ENCODE data around the gene NYNRIN. TPM values are rescaled to one million over a fixed set of nuclear protein-coding genes. Genes with fewer than 3 reads are reported as not detected.

The NYNRIN gene
- total RNA-seq, 1 donor: 14.1 TPM

DNA sequence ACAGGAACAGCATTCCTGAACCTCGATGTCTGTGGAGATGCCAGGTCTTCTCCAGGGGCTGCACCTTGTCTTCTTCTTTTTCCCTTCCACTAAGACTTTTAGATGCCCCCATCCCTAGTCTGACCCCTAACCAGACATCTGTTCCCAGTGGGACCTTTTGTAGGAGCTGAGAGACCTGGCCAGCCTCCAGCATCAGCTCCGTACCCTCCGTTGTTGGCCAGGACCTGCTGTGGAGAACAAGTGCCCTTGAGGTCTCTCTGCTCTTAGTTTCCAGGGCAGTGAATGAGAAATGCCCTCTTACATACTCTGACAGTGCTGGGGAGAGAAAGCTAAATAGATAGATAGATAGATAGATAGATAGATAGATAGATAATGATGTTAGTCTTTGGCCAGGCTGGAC, 60.5 kb downstream of the NYNRIN start:
- H3K4me3 ChIP-seq (ENCODE audit: low read depth, low read length): no peak overlapping the region
- DNase-seq (ENCODE audit: low read depth): no peak
- TF ChIP-seq, protein P1, sequence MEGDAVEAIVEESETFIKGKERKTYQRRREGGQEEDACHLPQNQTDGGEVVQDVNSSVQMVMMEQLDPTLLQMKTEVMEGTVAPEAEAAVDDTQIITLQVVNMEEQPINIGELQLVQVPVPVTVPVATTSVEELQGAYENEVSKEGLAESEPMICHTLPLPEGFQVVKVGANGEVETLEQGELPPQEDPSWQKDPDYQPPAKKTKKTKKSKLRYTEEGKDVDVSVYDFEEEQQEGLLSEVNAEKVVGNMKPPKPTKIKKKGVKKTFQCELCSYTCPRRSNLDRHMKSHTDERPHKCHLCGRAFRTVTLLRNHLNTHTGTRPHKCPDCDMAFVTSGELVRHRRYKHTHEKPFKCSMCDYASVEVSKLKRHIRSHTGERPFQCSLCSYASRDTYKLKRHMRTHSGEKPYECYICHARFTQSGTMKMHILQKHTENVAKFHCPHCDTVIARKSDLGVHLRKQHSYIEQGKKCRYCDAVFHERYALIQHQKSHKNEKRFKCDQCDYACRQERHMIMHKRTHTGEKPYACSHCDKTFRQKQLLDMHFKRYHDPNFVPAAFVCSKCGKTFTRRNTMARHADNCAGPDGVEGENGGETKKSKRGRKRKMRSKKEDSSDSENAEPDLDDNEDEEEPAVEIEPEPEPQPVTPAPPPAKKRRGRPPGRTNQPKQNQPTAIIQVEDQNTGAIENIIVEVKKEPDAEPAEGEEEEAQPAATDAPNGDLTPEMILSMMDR (IDR thresholded peaks at IDR 0.05; ENCODE audit: insufficient read depth, low read length): no peak

DNA sequence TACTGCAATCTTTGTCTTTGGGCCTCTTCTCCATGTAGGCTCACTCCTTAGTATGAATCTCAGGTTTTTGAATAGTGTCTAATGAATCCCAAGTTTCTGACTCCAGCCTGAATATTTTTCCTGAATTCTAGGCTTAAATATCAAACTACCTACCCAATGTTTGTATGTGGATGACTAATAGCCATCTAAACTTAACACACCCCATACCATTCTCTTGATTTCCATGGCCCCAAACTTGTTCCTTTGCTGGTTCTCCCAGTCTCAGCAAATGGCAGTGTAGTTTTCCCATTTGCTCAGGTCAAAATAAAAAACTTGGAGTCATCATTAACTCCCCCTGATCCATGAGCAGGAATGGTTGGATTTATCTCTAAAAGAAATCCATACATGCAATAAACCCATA, 62.5 kb downstream of the NYNRIN start:
- TF ChIP-seq, protein P1 (IDR thresholded peaks at IDR 0.05; ENCODE audit: insufficient read depth, low read length): no peak
- no peak overlapping the region for H3K4me3 ChIP-seq (ENCODE audit: low read depth, low read length)
- DNase-seq (ENCODE audit: low read depth): no peak

DNA sequence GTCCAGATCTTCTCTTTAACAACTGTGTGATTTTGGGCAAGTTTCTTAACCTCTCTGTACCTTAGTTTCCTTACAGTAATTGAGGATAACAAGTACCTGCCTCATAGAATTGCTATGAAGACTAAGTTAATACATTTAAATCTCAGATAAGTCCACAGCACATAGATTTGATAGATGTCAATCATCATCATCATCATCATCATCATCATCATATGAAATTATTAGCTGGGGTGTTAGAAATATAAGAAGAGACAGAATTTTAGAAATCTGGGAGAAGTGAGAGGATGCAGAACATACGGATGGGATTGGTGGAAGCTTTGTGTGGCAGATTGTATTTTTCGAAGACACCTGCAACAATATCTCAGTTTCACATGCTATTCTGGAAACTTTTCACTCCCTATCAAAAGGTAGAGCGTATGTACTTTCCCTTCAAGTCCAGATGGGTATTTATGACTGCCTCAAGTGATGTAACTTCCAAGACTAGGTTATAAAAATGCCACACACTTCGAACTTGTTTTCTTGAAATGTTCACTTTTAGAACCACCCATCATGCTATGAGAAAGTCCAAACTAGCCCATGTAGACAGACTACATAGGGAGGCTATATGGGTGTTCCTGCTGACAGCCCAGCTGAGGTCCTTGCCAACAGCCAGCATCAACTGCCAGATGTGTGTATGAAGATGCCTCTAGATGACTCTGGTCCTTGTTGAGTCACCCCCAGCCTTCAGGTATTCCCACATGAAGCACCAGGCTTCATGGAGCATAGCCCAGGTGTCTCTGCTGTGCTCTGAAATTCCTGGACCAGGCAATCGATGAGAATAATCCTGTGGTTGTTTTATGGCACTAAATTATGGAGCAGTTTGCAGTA, 64.4 kb downstream of the NYNRIN start:
- DNase-seq (ENCODE audit: low read depth): no peak
- no peak overlapping the region for H3K4me3 ChIP-seq (ENCODE audit: low read depth, low read length)
- TF ChIP-seq, protein P1 (IDR thresholded peaks at IDR 0.05; ENCODE audit: insufficient read depth, low read length): no peak

DNA sequence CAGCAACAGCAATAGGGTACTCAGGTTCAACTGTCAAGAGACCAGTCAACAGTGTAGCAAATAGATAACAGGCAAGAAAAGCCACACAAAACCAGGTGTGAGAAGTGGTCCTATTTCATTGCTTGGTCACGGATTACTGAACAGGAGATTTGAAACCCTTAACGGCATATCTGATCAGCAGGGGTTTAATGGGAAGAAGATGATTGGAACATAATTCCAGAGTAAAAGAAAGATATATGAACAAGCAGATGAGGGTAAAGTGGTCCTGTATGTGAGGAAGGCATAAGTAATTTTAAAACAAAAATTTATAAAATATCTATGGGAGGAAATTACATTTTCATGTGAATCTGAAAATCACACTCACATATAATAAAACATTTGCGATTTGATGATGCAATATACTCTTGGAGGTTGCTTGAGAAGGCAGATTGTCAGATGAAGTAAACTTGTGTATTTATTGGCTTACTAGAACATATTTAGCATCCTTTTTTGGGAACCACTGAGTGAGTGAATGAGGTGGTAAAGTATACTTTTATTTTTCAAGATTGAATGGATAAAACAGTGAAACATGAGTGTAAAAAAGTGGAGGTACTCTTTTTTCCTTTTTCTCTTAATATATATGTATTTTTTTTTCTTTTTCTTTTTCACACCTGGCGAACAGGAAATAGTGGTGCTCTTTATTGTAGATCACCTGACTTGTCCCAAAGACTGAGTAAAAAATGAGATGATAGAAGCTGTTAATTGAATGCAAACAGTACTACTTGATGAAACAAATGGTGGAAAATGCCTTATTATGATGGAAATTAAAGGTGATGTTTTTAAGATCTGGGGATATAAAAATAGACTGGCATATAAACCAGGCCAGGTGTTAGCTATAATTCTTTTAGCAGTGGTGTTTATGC, 65.3 kb downstream of the NYNRIN start:
- TF ChIP-seq, protein P1 (IDR thresholded peaks at IDR 0.05; ENCODE audit: insufficient read depth, low read length): no peak
- no peak overlapping the region for H3K4me3 ChIP-seq (ENCODE audit: low read depth, low read length)
- no peak for DNase-seq (ENCODE audit: low read depth)

DNA sequence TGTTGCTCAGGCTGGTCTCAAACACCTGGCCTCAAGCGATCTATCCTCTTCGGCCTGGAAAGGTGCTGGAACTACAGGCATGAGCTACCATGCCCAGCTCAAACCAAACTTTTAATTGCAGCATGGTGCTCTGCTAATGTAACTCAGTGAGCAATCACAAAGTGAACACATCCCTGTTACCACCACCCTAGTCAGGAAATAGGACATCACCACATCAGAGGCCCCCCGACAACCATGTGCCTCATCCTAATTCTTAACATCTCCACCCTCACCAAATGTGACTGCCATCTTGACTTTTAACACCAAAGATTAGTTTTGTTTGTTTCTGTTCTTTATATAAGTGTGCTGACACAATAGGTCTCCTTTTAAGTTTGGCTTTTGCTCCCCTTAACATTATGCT, 66.6 kb downstream of the NYNRIN start:
- H3K4me3 ChIP-seq (ENCODE audit: low read depth, low read length): no peak overlapping the region
- no peak for DNase-seq (ENCODE audit: low read depth)
- TF ChIP-seq, protein P1 (IDR thresholded peaks at IDR 0.05; ENCODE audit: insufficient read depth, low read length): no peak

DNA sequence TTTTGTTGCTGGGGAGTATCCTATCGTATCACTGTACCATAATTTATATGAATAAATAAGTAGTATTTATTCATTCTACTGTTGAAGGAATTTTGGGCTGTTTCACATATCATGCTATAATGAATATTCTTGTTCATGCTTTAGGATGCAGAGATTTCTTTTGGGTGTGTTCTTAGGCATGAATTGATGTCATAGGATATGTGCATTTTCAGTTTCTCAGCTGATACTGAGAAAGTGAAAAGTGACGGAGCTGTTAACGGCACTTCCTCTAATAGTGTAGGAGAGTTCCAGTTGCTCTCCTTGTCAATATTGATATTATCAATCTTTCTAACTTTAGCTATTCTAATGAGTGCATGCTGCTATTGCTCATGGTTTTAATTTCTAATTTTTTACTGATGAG, 67.0 kb downstream of the NYNRIN start:
- no peak overlapping the region for H3K4me3 ChIP-seq (ENCODE audit: low read depth, low read length)
- no peak for DNase-seq (ENCODE audit: low read depth)
- TF ChIP-seq, protein P1 (IDR thresholded peaks at IDR 0.05; ENCODE audit: insufficient read depth, low read length): no peak

Small RNA genes within 50 kb of the gene (small RNA-seq; reads per million reads assigned to genes)
- gene RF00026: not detected

Other genes with a start within 250 kb of the NYNRIN start
- 43.8 and 63.1 TPM in 2 replicates for gene IRF9, start 237.7 kb upstream of the NYNRIN start, total RNA-seq (ENCODE audit: low replicate concordance)
- 1.9 and 4.2 TPM in 2 replicates for gene REC8, start 226.9 kb upstream of the NYNRIN start, total RNA-seq (ENCODE audit: low replicate concordance)
- 44.0 and 52.0 TPM in 2 replicates for gene IPO4, start 210.2 kb upstream of the NYNRIN start, total RNA-seq (ENCODE audit: low replicate concordance)
- 50.9 and 73.9 TPM in 2 replicates for gene TM9SF1, start 203.6 kb upstream of the NYNRIN start, total RNA-seq (ENCODE audit: low replicate concordance)
- 0.27 TPM in 1 of 2 replicates, not detected in the other for gene TSSK4, start 193.3 kb upstream of the NYNRIN start, total RNA-seq (ENCODE audit: low replicate concordance)
- gene CHMP4A, start 185.5 kb upstream of the NYNRIN start, total RNA-seq (ENCODE audit: low replicate concordance): 70.7 and 159 TPM in 2 replicates
- 11.8 and 23.2 TPM in 2 replicates for gene MDP1, start 182.9 kb upstream of the NYNRIN start, total RNA-seq (ENCODE audit: low replicate concordance)
- 38.8 and 136 TPM in 2 replicates for gene NEDD8, start 166.6 kb upstream of the NYNRIN start, total RNA-seq (ENCODE audit: low replicate concordance)
- gene GMPR2, start 166.1 kb upstream of the NYNRIN start, total RNA-seq (ENCODE audit: low replicate concordance): 53.6 and 207 TPM in 2 replicates
- gene TINF2, start 156.4 kb upstream of the NYNRIN start, total RNA-seq (ENCODE audit: low replicate concordance): 53.0 and 60.5 TPM in 2 replicates
- gene TGM1, start 135.8 kb upstream of the NYNRIN start, total RNA-seq (ENCODE audit: low replicate concordance): 0.36 and 6.1 TPM in 2 replicates
- 21.2 and 26.7 TPM in 2 replicates for gene RABGGTA, start 127.4 kb upstream of the NYNRIN start, total RNA-seq (ENCODE audit: low replicate concordance)
- gene DHRS1, start 99.2 kb upstream of the NYNRIN start, total RNA-seq (ENCODE audit: low replicate concordance): 8.7 and 20.7 TPM in 2 replicates
- 16.4 and 19.6 TPM in 2 replicates for gene NOP9, start 99.2 kb upstream of the NYNRIN start, total RNA-seq (ENCODE audit: low replicate concordance)
- gene CIDEB, start 91.0 kb upstream of the NYNRIN start, total RNA-seq (ENCODE audit: low replicate concordance): 1.9 and 4.2 TPM in 2 replicates
- gene LTB4R2, start 88.9 kb upstream of the NYNRIN start, total RNA-seq (ENCODE audit: low replicate concordance): 3.5 and 18.6 TPM in 2 replicates
- 0.98 and 1.5 TPM in 2 replicates for gene LTB4R, start 87.5 kb upstream of the NYNRIN start, total RNA-seq (ENCODE audit: low replicate concordance)
- 1.2 and 6.3 TPM in 2 replicates for gene ADCY4, start 63.9 kb upstream of the NYNRIN start, total RNA-seq (ENCODE audit: low replicate concordance)
- gene RIPK3, start 59.0 kb upstream of the NYNRIN start, total RNA-seq (ENCODE audit: low replicate concordance): 0.99 and 3.0 TPM in 2 replicates
- 77.9 and 221 TPM in 2 replicates for gene NFATC4, start 30.8 kb upstream of the NYNRIN start, total RNA-seq (ENCODE audit: low replicate concordance)
- 5.9 and 6.2 TPM in 2 replicates for gene CBLN3, start 30.7 kb downstream of the NYNRIN start, total RNA-seq (ENCODE audit: low replicate concordance)
- 37.1 and 39.8 TPM in 2 replicates for gene KHNYN, start 31.0 kb downstream of the NYNRIN start, total RNA-seq (ENCODE audit: low replicate concordance)
- 12.6 and 13.7 TPM in 2 replicates for gene SDR39U1, start 43.8 kb downstream of the NYNRIN start, total RNA-seq (ENCODE audit: low replicate concordance)
- gene CMA1, start 109.3 kb downstream of the NYNRIN start, total RNA-seq (ENCODE audit: low replicate concordance): not detected in 2 replicates
- not detected in 2 replicates for gene CTSG, start 177.2 kb downstream of the NYNRIN start, total RNA-seq (ENCODE audit: low replicate concordance)
- gene GZMH, start 210.7 kb downstream of the NYNRIN start, total RNA-seq (ENCODE audit: low replicate concordance): not detected in 2 replicates
- not detected in 2 replicates for gene GZMB, start 235.2 kb downstream of the NYNRIN start, total RNA-seq (ENCODE audit: low replicate concordance)

All from fibroblast of the aortic adventitia (primary cell).